ENCODE data around the gene MED12L. TPM values are rescaled to one million over a fixed set of nuclear protein-coding genes. Genes with fewer than 3 reads are reported as not detected.

Gene MED12L
- total and polyA plus RNA-seq, 10 of the 15 experiments (the other 5 are each of a cell fraction or from before 2014, with no cell fraction given), result 0.01 to 0.06 (median 0.03) TPM; not detected in 2

- in situ Hi-C loops (cut with MboI) (no loop called here), intact Hi-C loops (cut with micrococcal nuclease; ENCODE audit: unreplicated experiment) (loop anchor here (1.0 to 5.0 kb wide), 3 partner anchors 56 to 356 kb away; no protein-coding TSS in a partner anchor)
- H4K20me1 ChIP-seq (ENCODE audit: control insufficient read depth, insufficient read depth), result no peaks in the 10 kb centered on the region
- RAD21 ChIA-PET (ENCODE audit: unreplicated experiment), result interaction anchor here (1.6 kb wide), 1 partner anchor 115 kb away, joined by 19 read pairs; no protein-coding TSS in a partner anchor
- DNase-seq (ENCODE audit: low read depth, low spot score) (no peak), FAIRE-seq (no peak), ATAC-seq (no peak)
- no peak overlapping the region for H2AFZ ChIP-seq (ENCODE audit: control insufficient read depth, low read depth, low read length)
- TF ChIP-seq SREBF1 (IDR thresholded peaks at IDR 0.05; ENCODE audit: low read length) (no peak), RELA (IDR thresholded peaks at IDR 0.05; ENCODE audit: borderline replicate concordance, partially characterized antibody) (no peak), ZNF207 (IDR thresholded peaks at IDR 0.05; ENCODE audit: borderline replicate concordance) (no peak), YY1 (IDR thresholded peaks at IDR 0.05; ENCODE audit: low read depth, low read length) (no peak), PRDM15 (CRISPR knock-in tag; IDR thresholded peaks at IDR 0.05) (no peak), ZNF24 (IDR thresholded peaks at IDR 0.05) (no peak), FOS (IDR thresholded peaks at IDR 0.05; ENCODE audit: borderline replicate concordance, extremely low read depth, insufficient read length) (no peak), HCFC1 (IDR thresholded peaks at IDR 0.05; ENCODE audit: low read length) (no peak), SRF (IDR thresholded peaks at IDR 0.05; ENCODE audit: low read depth in 2 of 2, low read length in 2 of 2) (no peak)
- TF ChIP-seq, protein P1, sequence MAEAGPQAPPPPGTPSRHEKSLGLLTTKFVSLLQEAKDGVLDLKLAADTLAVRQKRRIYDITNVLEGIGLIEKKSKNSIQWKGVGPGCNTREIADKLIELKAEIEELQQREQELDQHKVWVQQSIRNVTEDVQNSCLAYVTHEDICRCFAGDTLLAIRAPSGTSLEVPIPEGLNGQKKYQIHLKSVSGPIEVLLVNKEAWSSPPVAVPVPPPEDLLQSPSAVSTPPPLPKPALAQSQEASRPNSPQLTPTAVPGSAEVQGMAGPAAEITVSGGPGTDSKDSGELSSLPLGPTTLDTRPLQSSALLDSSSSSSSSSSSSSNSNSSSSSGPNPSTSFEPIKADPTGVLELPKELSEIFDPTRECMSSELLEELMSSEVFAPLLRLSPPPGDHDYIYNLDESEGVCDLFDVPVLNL (IDR thresholded peaks at IDR 0.05; ENCODE audit: low read depth, low read length), result no peak
- H3K4me2 ChIP-seq (ENCODE audit: control insufficient read depth, insufficient read depth), result no peak overlapping the region
- SMC1A ChIA-PET (ENCODE audit: uncharacterized antibody, unreplicated experiment), result interaction anchor here (0.6 to 6.7 kb wide), 6 partner anchors 15 to 121 kb away, joined by 3 to 98 read pairs (median 12); no protein-coding TSS in a partner anchor
- no peaks in the 10 kb centered on the region for H3K79me2 ChIP-seq (ENCODE audit: control insufficient read depth, insufficient read depth, low read length)
- POLR2A ChIA-PET, result no interaction called here
- H3K9ac ChIP-seq (ENCODE audit: control insufficient read depth, insufficient read depth, low read length), result no peak overlapping the region
- H3K9me3 ChIP-seq (replicated peaks; ENCODE audit: control insufficient read depth, insufficient read depth, low read length), result no peaks in the 10 kb centered on the region
- CTCF ChIA-PET, result interaction anchor here (1.0 to 9.6 kb wide), 9 partner anchors 16 to 120 kb away, joined by 3 to 182 read pairs (median 18); no protein-coding TSS in a partner anchor
- WGBS (ENCODE audit: insufficient coverage, insufficient replicate concordance, low lambda C conversion rate, missing lambda C conversion rate), result 44% methylated on average over 4 of the region's 4 CpGs
- no peaks in the 10 kb centered on the region for H3K36me3 ChIP-seq (ENCODE audit: control insufficient read depth in 2 of 2, insufficient read depth in 2 of 2, low read length in 1 of 2)
- H3K27ac ChIP-seq (ENCODE audit: control insufficient read depth, insufficient read depth), result no peak overlapping the region
- no TSS peak for BruUV-seq (replicated peaks)
- no peaks in the 10 kb centered on the region for H3K27me3 ChIP-seq (replicated peaks in 1 of 2; ENCODE audit: control insufficient read depth in 2 of 2, insufficient read depth in 2 of 2, low read length in 1 of 2)
- H3K4me1 ChIP-seq (ENCODE audit: control insufficient read depth, insufficient read depth, low read length), result peaks cover 2% of the 10 kb centered on the region
- H3K4me3 ChIP-seq, result no peak overlapping the region
Observed at GRCh38 chr3:151283387-151283786, 197.9 kb downstream of the MED12L start.

All from GM12878 (cell line).